Neural crest cell (in vitro differentiated cells): ENCODE results near the gene DDX50. TPM values are rescaled to one million over a fixed set of nuclear protein-coding genes. Genes with fewer than 3 reads are reported as not detected.

ENCODE experiments used
- DNase-seq: peaks from one replicate; pipeline ENCODE4 v3.0.0; 2021; ENCODE audit warnings: low read depth, mixed read lengths, low spot score
- H3K27ac Mint-ChIP-seq: one replicate; pipeline ENCODE4 v1.8.0; 2021; ENCODE audit warnings: mild to moderate bottlenecking, mixed read lengths; ENCODE audit not compliant: unreplicated experiment
- H3K27me3 Mint-ChIP-seq: 2 replicates; pipeline ENCODE4 v1.8.0; 2021; ENCODE audit warnings: low read depth, mild to moderate bottlenecking, mixed read lengths
- H3K36me3 Mint-ChIP-seq: 2 replicates; pipeline ENCODE4 v1.8.0; 2021; ENCODE audit warnings: low read depth, mild to moderate bottlenecking, mixed read lengths
- H3K4me1 Mint-ChIP-seq: 2 replicates; pipeline ENCODE4 v1.8.0; 2021; ENCODE audit warnings: mixed read lengths
- H3K4me3 Mint-ChIP-seq: one replicate; pipeline ENCODE4 v1.8.0; 2021; ENCODE audit warnings: mild to moderate bottlenecking, mixed read lengths
- H3K9me3 Mint-ChIP-seq: 2 replicates; pipeline ENCODE4 v1.8.0; 2021; ENCODE audit warnings: mixed read lengths
- total RNA-seq: library from RNA; stranded (reverse); gene quantifications from 2 replicates; pipeline ENCODE4 v1.2.1, GENCODE V29; 2021
- TF ChIP-seq, protein P1 (sequence below): fragments of 200-600 bp; sonication (generic); conservative IDR thresholded peaks from 2 replicates; pipeline ENCODE4 v1.5.0; 2021; ENCODE audit warnings: antibody characterized with exemption, mild to moderate bottlenecking

DDX50 gene
- total RNA-seq, 1 donor from 2014 or later = 58.9 TPM

DNA sequence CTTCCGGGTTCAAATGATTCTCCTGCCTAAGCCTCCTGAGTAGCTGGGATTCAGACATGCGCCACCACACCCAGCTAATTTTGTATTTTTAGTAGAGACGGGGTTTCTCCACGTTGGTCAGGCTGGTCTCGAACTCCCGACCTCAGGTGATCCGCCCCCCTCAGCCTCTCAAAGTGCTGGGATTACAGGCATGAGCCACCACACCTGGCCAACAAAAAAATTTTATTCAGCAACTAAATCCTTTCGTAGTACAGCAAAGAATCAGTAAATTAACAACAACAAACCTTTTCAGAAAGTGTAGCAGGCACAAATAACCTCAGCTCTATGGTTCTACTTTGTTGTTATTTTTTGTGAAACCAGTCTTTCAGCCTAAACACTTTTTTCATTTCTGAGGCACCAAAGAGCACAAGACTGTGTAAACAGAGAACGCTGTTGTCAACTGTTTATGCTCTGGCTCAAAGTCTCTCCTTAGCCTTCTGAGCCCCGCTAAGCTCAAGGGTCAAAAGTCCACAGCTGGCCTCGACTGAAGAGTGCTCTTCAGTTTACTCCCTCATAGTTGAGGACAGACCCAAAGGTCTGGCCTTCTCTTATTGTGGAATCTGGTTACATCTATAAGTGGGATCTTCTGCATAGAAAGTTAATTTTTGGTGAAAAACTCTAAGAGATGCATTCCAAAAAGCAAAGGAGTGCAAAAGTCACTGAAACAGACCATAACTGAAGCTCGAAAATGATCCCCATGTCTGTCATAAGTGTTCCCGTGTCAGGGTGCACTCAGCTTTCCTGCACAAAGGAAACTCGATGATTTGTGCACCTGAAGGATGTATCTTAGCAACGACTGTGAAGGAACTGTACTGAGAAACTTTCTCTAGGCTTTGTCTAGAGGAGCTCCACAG is 24.6 kb upstream of the DDX50 start:
- DNase-seq = no peak
- Mint-ChIP-seq H3K9me3 (no peaks in the 10 kb centered on the region), H3K27me3 (no peaks in the 10 kb centered on the region), H3K4me1 (peaks cover 51% of the 10 kb centered on the region), H3K36me3 (no peaks in the 10 kb centered on the region), H3K4me3 (no peak overlapping the region), H3K27ac (no peak overlapping the region)
- TF ChIP-seq, protein P1, sequence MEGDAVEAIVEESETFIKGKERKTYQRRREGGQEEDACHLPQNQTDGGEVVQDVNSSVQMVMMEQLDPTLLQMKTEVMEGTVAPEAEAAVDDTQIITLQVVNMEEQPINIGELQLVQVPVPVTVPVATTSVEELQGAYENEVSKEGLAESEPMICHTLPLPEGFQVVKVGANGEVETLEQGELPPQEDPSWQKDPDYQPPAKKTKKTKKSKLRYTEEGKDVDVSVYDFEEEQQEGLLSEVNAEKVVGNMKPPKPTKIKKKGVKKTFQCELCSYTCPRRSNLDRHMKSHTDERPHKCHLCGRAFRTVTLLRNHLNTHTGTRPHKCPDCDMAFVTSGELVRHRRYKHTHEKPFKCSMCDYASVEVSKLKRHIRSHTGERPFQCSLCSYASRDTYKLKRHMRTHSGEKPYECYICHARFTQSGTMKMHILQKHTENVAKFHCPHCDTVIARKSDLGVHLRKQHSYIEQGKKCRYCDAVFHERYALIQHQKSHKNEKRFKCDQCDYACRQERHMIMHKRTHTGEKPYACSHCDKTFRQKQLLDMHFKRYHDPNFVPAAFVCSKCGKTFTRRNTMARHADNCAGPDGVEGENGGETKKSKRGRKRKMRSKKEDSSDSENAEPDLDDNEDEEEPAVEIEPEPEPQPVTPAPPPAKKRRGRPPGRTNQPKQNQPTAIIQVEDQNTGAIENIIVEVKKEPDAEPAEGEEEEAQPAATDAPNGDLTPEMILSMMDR = no peak

DNA sequence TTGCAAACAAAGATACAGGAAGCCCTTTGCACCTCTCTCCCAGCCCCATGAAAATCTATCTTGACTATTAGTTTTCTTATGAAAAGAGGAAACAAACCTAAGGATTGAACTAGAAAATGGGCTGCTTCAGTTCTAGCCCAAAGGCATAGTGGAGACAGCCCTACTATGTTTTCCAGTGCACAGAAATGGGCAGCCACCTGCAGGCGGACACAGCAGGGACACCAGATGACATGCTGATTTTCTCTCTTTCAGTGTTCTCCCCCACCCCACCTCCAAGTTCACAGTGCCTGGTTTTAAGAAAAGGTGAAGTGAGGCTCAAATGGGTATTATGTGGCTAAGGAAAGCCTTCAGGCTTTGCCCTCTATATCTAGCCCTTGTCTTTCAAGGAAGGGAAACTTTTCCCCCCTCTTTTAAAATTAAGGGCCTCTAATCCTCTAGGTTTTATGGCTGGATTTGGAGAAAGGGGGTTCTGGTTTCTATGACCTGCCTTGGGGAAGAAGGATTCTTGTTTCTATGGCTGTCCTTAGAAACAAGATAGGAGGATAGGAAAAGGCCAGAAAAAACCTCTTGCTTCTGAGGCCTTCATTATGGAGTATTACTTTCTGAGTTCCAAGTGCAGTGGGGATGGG is 23.5 kb upstream of the DDX50 start:
- no peak for DNase-seq
- H3K27ac Mint-ChIP-seq = no peak overlapping the region
- peaks cover 44% of the 10 kb centered on the region for H3K4me1 Mint-ChIP-seq

DNA sequence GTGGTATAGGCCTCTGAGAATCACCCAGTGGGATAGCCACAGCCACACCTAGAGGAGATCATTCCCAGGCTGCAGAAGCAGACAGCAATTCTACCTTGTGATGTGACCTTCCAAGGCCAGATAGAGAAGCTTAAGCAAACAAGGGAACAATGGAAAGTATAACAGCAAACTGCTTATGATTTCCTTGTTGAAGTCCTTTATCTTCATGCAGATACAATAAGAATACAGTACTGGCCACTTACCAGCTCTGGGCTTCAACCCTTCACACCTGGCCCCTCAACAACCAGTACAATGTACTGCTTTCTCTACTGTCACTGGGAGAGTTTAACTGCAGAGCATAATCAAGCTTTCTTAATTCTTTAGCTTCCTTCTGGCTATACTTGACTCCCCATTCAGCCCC is 22.6 kb upstream of the DDX50 start:
- Mint-ChIP-seq H3K27me3 (no peaks in the 10 kb centered on the region), H3K9me3 (no peaks in the 10 kb centered on the region), H3K27ac (no peak overlapping the region), H3K4me3 (no peak overlapping the region), H3K4me1 (peaks cover 44% of the 10 kb centered on the region), H3K36me3 (no peaks in the 10 kb centered on the region)
- TF ChIP-seq, protein P1 = no peak
- DNase-seq = no peak

More for the DNA sequence above, 23.5 kb upstream of the DDX50 start:
- TF ChIP-seq, protein P1 = no peak
- Mint-ChIP-seq H3K36me3 (no peaks in the 10 kb centered on the region), H3K4me3 (no peak overlapping the region), H3K9me3 (no peaks in the 10 kb centered on the region), H3K27me3 (no peaks in the 10 kb centered on the region)

DNA sequence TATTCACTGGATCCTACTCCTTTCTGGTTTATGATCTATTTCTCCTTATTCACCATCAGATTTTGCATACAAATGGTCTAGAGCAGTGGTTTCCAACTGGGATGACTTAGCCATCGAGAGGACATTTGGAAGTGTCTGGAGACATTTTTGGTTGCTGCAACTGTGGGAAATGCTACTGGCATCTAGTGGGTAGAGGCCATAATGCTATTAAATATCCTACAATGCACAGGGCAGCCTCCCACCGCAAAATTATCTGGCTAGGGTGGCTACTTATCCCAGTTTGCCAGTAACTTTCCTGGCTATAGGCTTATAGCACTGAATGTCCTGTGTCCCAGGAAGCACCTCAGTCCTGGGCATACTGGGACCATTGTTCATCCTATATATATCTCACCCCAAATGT is 21.5 kb upstream of the DDX50 start:
- Mint-ChIP-seq H3K36me3 (peaks cover 5% of the 10 kb centered on the region), H3K4me3 (no peak overlapping the region), H3K27ac (no peak overlapping the region), H3K9me3 (no peaks in the 10 kb centered on the region), H3K4me1 (peaks cover 43% of the 10 kb centered on the region), H3K27me3 (no peaks in the 10 kb centered on the region)
- no peak for DNase-seq
- TF ChIP-seq, protein P1 = no peak

DNA sequence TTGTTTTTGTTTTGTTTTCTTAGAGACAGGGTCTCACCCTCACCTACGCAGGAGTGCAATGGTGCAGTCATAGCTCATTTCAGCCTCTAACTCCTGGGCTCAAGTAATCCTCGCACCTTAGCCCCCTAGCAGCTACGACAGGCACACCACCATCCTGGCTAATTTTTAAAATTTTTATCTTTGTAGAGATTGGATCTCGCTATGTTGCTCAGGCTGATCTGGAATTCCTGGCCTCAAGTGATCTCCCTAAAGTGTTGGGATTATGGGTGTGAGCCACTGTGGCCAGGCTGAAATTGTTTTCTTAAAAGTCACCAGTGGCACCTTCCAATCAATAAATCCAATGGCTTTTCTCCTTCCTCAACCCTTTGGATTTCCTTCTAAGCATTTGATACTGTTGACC is 20.9 kb upstream of the DDX50 start:
- H3K4me3 Mint-ChIP-seq = no peak overlapping the region
- no peak overlapping the region for H3K27ac Mint-ChIP-seq
- DNase-seq = no peak
- TF ChIP-seq, protein P1 = no peak
- peaks cover 39% of the 10 kb centered on the region for H3K4me1 Mint-ChIP-seq
- H3K9me3 Mint-ChIP-seq = no peaks in the 10 kb centered on the region
- no peaks in the 10 kb centered on the region for H3K27me3 Mint-ChIP-seq
- peaks cover 6% of the 10 kb centered on the region for H3K36me3 Mint-ChIP-seq
